Ovary (tissue), 9 donors: ENCODE data around the gene CCS. TPM values are rescaled to one million over a fixed set of nuclear protein-coding genes. Genes with fewer than 3 reads are reported as not detected.
"Not testable (repeated sequence)": the region's sequence is repeated elsewhere in the genome, so short reads cannot be mapped to it uniquely, and the experiment has no call there.

Experiments
- DNase-seq, 5 donors: peaks; one replicate each; pipeline ENCODE4 v3.0.0-alpha.2; 2019 to 2020
- H3K27ac ChIP-seq, 2 donors: fragments of 200-600 bp; one replicate each; pipeline versions ENCODE4 v1.5.1 to v1.8.0; 2019 to 2022
- H3K27me3 ChIP-seq: fragments of 200-600 bp; one replicate; pipeline ENCODE4 v1.8.0; 2022
- H3K36me3 ChIP-seq: fragments of 200-600 bp; sonication (generic); one replicate; pipeline ENCODE4 v1.5.1; 2019
- H3K4me1 ChIP-seq: one replicate; pipeline ENCODE4 v1.8.1; 2013; ENCODE audit warnings: mild to moderate bottlenecking, moderate library complexity; ENCODE audit not compliant: insufficient read depth
- H3K4me3 ChIP-seq: fragments of 200-600 bp; sonication (generic); one replicate; pipeline ENCODE4 v1.5.1; 2017
- H3K9me3 ChIP-seq, 2 donors: fragments of 200-600 bp in 1 of 2; sonication (generic) in 1 of 2; one replicate each; pipeline versions ENCODE4 v1.5.1 to v1.8.1; 2013 to 2019; ENCODE audit warnings: mild to moderate bottlenecking in 1 of 2, moderate library complexity in 1 of 2
- EP300 ChIP-seq: sonication (generic); formaldehyde crosslinking; IDR thresholded peaks from one replicate; pipeline ENCODE4 v1.6.1; 2017; ENCODE audit warnings: antibody characterized with exemption
- POLR2A ChIP-seq: fragments of 450-650 bp; IDR thresholded peaks from one replicate; pipeline ENCODE4 v1.6.1; 2017; ENCODE audit warnings: antibody characterized with exemption, mild to moderate bottlenecking, moderate library complexity
- WGBS, 3 donors: extraction: QIAGEN DNeasy Blood & Tissue Kit in 1 of 3; methylation state at CpG; one replicate each; pipeline versions ENCODE4 v1.1.5 to v1.1.7; 2013 to 2017; 5-methylcytosine and 5-hydroxymethylcytosine counted together
- intact Hi-C, 4 donors: fragments of 100-400 bp; cut with DNase I; formaldehyde crosslinking; loops; one replicate each; pipeline versions ENCODE4 v1.11.0 to v1.15.1; 2022 to 2023
- polyA plus RNA-seq, 2 donors: library from polyadenylated mRNA; stranded (reverse); fragments of 200-250 nt in 1 of 2; fragments of 350-450 nt in 1 of 2; fragmentation: Illumina TruSeq in 1 of 2; extraction: RNeasy Lipid Tissue Mini Kit (QIAGEN cat#74804) in 1 of 2; gene quantifications; one replicate each; pipeline ENCODE4 v1.2.3, GENCODE V29; 2013 to 2014
- total RNA-seq, 7 donors: library from RNA; depleted of rRNA in 2 of 7; stranded (reverse); fragments of >200 nt in 2 of 7; fragmentation: NEBNext Ultra II Directional in 3 of 7; extraction: Animal tissue kit (Norgen Biotek cat#: 25700) in 3 of 7; gene quantifications; one replicate each; pipeline versions ENCODE4 v1.1.0 to v1.2.4, GENCODE V29; 2016 to 2023
- TF ChIP-seq, protein P1 (sequence below), 3 donors: fragments of 450-650 bp in 2 of 3; fragments of 200-600 bp in 1 of 3; IDR thresholded peaks; one replicate each; pipeline versions ENCODE4 v1.5.1 to v1.8.0; 2016 to 2022; ENCODE audit warnings: antibody characterized with exemption in 3 of 3, mild to moderate bottlenecking in 1 of 3
- donor health status: DM: no; HTN: no; CAD: no; lungs with moderate emphysema.
- donor health status: DM: no; HTN: no; CAD: no.
- donor health status: Bipolar disorder and iron deficiency.
- donor health status: DM: yes; HTN: yes; CAD: no.
- donor health status: DM: no; HTN: no; CAD: no.
- donor health status: DM: yes; HTN: yes; CAD: no.

The CCS gene
- total and polyA plus RNA-seq, 9 donors = 15.7 to 55.0 (median 49.1) TPM

DNA sequence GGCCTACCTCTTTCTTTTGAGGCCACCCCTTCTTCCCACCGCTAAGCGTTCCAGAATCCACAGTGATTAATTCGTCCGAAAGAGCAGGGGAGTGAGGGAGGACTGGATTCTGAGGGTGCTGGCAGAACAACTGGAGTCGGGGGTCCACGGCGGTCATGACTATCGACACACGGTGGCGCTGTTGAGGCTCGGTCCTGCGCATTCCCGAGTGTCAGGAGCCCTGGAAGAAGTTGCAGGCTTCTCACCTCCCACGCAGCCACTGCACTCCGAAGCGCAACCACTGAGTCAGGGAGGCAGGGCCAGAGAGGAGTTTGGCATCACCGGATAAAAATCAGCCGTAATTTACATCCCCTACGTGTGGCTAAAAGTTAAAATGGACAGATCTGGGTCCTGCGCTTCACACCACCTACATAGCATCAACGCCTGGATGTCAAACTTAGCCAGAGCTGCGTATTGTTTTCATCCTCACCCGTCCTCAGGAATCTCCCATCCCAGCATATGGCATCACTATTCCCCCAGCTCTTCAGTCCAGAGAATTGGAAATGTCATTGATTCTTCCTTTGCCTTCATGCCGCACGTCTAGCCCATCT lies 13.9 kb upstream of the CCS start:
- H3K27me3 ChIP-seq = no peaks in the 10 kb centered on the region
- intact Hi-C loops = loop anchor here (2.0 to 5.0 kb wide), 3 partner anchors 98 to 108 kb away; partner anchors contain the start of gene RBM4B (in 1 of the 4)
- 10 to 12% (median 10%) methylated on average over 25 of the region's 25 CpGs for WGBS, 3 donors

DNA sequence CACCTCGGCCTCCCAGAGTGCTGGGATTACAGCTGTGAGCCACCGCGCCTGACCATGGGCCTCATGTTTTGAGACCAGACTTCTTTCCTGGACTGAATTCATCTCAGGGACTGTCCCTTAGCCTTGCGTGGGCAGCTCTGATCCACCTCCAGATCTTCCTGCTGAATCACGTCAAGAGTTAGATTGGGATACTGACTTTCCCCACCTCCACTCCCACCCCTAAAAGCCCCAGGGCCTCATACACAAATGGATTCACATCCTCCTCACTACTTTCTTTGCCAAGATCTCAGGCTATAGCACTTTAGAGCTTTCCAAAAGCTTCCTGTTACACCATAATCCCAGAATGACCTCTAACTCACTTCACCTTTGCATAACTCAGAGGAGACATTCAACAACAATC lies 12.2 kb upstream of the CCS start:
- Histone ChIP-seq H3K27ac (no peak overlapping the region), H3K36me3 (no peaks in the 10 kb centered on the region), H3K9me3 (no peaks in the 10 kb centered on the region), H3K27me3 (no peaks in the 10 kb centered on the region), H3K4me1 (no peaks in the 10 kb centered on the region), H3K4me3 (no peak overlapping the region)
- TF ChIP-seq POLR2A = no peak
- TF ChIP-seq, protein P1, sequence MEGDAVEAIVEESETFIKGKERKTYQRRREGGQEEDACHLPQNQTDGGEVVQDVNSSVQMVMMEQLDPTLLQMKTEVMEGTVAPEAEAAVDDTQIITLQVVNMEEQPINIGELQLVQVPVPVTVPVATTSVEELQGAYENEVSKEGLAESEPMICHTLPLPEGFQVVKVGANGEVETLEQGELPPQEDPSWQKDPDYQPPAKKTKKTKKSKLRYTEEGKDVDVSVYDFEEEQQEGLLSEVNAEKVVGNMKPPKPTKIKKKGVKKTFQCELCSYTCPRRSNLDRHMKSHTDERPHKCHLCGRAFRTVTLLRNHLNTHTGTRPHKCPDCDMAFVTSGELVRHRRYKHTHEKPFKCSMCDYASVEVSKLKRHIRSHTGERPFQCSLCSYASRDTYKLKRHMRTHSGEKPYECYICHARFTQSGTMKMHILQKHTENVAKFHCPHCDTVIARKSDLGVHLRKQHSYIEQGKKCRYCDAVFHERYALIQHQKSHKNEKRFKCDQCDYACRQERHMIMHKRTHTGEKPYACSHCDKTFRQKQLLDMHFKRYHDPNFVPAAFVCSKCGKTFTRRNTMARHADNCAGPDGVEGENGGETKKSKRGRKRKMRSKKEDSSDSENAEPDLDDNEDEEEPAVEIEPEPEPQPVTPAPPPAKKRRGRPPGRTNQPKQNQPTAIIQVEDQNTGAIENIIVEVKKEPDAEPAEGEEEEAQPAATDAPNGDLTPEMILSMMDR (IDR thresholded peaks at IDR 0.05) = no peak
- no peak for TF ChIP-seq EP300
- WGBS, 3 donors = 68 to 78% (median 77%) methylated on average over 5 of the region's 5 CpGs
- DNase-seq = no peak
- intact Hi-C loops = no loop called here

More for the DNA sequence above, 13.9 kb upstream of the CCS start:
- Histone ChIP-seq H3K4me3 (no peak overlapping the region), H3K9me3 (no peaks in the 10 kb centered on the region), H3K27ac (no peak overlapping the region), H3K36me3 (no peaks in the 10 kb centered on the region), H3K4me1 (no peaks in the 10 kb centered on the region)
- TF ChIP-seq, protein P1 (IDR thresholded peaks at IDR 0.05) = peak; percentile 80 to 86 (median 82)
- no peak for TF ChIP-seq EP300
- DNase-seq = peak; percentile 77 to 89 (median 84)

DNA sequence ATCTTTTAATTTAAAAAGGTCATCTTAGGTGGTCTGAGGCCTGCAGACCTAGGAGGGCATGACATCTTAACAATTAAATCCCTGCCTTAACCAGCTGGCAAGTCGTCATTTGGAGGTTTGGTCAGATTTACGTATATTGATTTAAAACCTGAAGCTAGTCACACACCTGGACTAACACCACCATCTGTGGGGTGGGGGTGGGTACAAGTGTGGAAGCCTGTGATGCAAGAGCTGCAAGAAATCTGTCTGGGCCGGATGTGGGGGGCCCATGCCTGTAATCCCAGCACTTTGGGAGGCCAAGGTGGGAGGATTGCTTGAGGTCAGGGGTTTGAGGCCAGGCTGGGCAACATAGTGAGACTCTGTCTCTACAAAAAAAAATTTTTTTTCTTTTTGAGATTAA lies 11.7 kb upstream of the CCS start:
- TF ChIP-seq POLR2A (no peak), EP300 (no peak)
- TF ChIP-seq, protein P1 (IDR thresholded peaks at IDR 0.05) = no peak
- intact Hi-C loops = no loop called here
- no peak for DNase-seq
- no peaks in the 10 kb centered on the region for H3K27me3 ChIP-seq
- H3K27ac ChIP-seq = no peak overlapping the region
- no peaks in the 10 kb centered on the region for H3K36me3 ChIP-seq
- H3K4me3 ChIP-seq = no peak overlapping the region
- no peaks in the 10 kb centered on the region for H3K4me1 ChIP-seq
- 77 to 87% (median 83%) methylated on average over 3 of the region's 3 CpGs for WGBS, 3 donors
- H3K9me3 ChIP-seq = no peaks in the 10 kb centered on the region

DNA sequence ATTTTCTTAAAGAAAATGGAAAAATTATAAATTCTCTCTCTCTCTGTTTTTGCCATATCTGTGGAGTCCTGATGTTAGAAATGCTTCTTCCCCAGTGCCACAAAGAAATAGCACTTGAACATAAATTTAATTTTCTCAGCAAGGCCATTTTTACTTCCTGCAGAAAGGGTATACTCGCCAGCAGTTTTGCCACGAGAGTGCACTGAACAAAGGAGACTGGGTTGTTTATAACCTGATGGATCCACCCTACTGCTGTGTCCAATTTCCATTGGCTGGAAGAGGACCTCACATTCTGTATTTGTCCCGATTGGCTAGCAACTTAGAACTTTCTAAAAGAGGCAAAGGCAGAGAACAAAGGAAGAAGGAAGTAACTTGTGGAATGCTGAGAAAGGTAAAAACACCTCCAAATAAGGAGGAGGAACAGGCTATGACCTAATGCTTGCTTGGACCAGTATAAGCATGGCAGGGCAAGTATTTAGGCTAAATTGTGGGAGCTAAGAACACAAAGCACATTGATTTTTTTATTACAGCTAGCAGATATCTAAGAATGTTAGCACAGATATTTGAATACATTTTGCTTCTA lies 10.3 kb upstream of the CCS start:
- H3K27ac ChIP-seq, H3K9me3 ChIP-seq, H3K36me3 ChIP-seq, H3K27me3 ChIP-seq, H3K4me1 ChIP-seq, H3K4me3 ChIP-seq, DNase-seq, intact Hi-C loops: not testable (repeated sequence)
- WGBS, 3 donors = 77 to 84% (median 79%) methylated on average over 3 of the region's 3 CpGs

DNA sequence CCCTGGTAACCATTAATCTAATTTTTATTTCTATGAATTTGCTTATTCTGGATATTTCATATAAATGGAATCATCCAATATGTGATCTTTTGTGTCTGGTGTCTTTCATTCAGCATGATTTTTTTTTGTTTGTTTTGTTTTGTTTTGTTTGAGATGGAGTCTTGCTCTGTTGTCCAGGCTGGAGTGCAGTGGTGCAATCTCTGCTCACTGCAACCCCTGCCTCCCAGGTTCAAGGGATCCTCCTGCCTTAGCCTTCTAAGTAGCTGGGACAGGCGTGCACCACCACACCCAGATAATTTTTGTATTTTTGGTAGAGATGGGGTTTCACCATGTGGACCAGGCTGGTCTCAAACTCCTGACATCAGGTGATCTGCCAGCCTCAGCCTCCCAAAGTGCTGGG lies 7.5 kb upstream of the CCS start:
- DNase-seq, intact Hi-C loops, H3K27me3 ChIP-seq, H3K4me1 ChIP-seq, H3K27ac ChIP-seq, H3K4me3 ChIP-seq, H3K36me3 ChIP-seq, H3K9me3 ChIP-seq: not testable (repeated sequence)
- WGBS, 3 donors = 73 to 83% (median 79%) methylated on average over 1 of the region's 1 CpG
